PFSK-1 (cell line): Measurements from ENCODE around the gene WDR76.

ENCODE experiments used
- FOXP2 ChIP-seq: optimal IDR thresholded peaks from 2 replicates; pipeline ENCODE3; 2011; ENCODE audit warnings: borderline replicate concordance, control low read depth, inconsistent platforms; ENCODE audit not compliant: insufficient read depth; ENCODE audit errors: extremely low read length, extremely low read depth
- POLR2AphosphoS5 ChIP-seq: IDR thresholded peaks from 2 replicates; pipeline ENCODE4 v1.6.1; 2012; ENCODE audit warnings: low read depth, mild to moderate bottlenecking, control low read depth, low read length, moderate library complexity
- SIN3A ChIP-seq: IDR thresholded peaks from 2 replicates; pipeline ENCODE4 v1.6.1; 2012; ENCODE audit warnings: mild to moderate bottlenecking, low read length, moderate library complexity, borderline replicate concordance; ENCODE audit not compliant: insufficient read depth
- TAF1 ChIP-seq: IDR thresholded peaks from 2 replicates; pipeline ENCODE4 v1.6.1; 2012; ENCODE audit warnings: low read length, control low read depth, borderline replicate concordance; ENCODE audit not compliant: insufficient read depth
- TF ChIP-seq, protein P1 (sequence below), 2 experiments: IDR thresholded peaks; 2 replicates each; pipeline versions ENCODE4 v1.6.1 to v1.8.0; 2011 to 2012; ENCODE audit warnings: low read depth in 2 of 2, low read length in 2 of 2, control low read depth in 1 of 2, inconsistent platforms in 1 of 2, mild to moderate bottlenecking in 1 of 2, moderate library complexity in 1 of 2; ENCODE audit not compliant: insufficient read depth in 1 of 2

The WDR76 gene

GRCh38 chr15:43899928-43900327, 73.1 kb downstream of the WDR76 start:
- TF ChIP-seq TAF1 = no peak

DNA sequence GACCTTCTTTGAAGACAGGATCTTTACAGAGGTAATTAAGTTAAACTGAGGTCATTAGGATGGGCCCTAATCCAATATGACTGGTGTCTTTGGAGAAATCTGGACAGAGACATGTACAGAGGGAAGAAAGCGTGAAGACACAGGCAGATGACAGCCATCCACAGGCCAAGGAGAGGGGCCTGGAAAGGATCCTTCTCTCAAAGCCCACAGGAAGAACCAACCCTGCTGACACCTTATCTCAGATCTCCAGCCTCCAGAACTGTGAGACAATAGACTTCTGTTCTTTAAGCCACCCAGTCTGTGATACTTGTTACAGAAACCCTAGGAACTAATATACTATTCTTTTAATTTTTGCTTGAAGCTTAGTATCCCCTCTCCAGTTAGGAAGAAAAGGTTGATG, 74.2 kb downstream of the WDR76 start:
- TF ChIP-seq POLR2AphosphoS5 (no peak), TAF1 (no peak), SIN3A (no peak), FOXP2 (no peak)
- TF ChIP-seq, protein P1, sequence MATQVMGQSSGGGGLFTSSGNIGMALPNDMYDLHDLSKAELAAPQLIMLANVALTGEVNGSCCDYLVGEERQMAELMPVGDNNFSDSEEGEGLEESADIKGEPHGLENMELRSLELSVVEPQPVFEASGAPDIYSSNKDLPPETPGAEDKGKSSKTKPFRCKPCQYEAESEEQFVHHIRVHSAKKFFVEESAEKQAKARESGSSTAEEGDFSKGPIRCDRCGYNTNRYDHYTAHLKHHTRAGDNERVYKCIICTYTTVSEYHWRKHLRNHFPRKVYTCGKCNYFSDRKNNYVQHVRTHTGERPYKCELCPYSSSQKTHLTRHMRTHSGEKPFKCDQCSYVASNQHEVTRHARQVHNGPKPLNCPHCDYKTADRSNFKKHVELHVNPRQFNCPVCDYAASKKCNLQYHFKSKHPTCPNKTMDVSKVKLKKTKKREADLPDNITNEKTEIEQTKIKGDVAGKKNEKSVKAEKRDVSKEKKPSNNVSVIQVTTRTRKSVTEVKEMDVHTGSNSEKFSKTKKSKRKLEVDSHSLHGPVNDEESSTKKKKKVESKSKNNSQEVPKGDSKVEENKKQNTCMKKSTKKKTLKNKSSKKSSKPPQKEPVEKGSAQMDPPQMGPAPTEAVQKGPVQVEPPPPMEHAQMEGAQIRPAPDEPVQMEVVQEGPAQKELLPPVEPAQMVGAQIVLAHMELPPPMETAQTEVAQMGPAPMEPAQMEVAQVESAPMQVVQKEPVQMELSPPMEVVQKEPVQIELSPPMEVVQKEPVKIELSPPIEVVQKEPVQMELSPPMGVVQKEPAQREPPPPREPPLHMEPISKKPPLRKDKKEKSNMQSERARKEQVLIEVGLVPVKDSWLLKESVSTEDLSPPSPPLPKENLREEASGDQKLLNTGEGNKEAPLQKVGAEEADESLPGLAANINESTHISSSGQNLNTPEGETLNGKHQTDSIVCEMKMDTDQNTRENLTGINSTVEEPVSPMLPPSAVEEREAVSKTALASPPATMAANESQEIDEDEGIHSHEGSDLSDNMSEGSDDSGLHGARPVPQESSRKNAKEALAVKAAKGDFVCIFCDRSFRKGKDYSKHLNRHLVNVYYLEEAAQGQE (IDR thresholded peaks at IDR 0.05; ENCODE audit: insufficient read depth in 1 of 2, low read depth in 2 of 2, low read length in 2 of 2) = no peak

GRCh38 chr15:43901495-43901894, 74.7 kb downstream of the WDR76 start:
- TF ChIP-seq POLR2AphosphoS5 (no peak), SIN3A (no peak), TAF1 (no peak), FOXP2 (no peak)
- TF ChIP-seq, protein P1 (IDR thresholded peaks at IDR 0.05; ENCODE audit: insufficient read depth in 1 of 2, low read depth in 2 of 2, low read length in 2 of 2) = no peak

DNA sequence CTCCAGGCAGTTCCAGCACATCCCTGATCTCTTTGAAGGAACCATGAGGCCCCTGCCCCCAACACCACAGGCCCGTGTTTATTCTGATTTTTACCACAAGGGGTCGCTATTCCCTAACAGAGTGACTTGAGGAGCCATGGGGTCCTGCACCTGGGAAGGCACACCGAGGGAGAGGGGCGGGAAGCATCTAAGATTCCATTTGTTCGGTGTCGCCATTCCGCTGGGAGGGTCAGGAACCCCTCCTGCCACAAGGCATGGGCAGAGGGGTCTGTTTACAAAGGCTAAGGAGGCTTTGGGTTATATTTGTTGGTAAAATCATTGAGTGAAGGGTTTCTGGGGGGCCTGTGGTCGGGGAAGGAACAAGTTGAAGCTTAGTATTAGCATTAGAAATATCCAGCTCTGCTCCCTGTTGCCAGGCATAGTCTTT, 77.1 kb downstream of the WDR76 start:
- TF ChIP-seq, protein P1 (IDR thresholded peaks at IDR 0.05; ENCODE audit: insufficient read depth in 1 of 2, low read depth in 2 of 2, low read length in 2 of 2) = no peak
- TF ChIP-seq FOXP2 (no peak), TAF1 (no peak), POLR2AphosphoS5 (no peak), SIN3A (no peak)

- TF ChIP-seq SIN3A (no peak), FOXP2 (no peak), TAF1 (no peak), POLR2AphosphoS5 (no peak)
- TF ChIP-seq, protein P1 (IDR thresholded peaks at IDR 0.05; ENCODE audit: insufficient read depth in 1 of 2, low read depth in 2 of 2, low read length in 2 of 2) = no peak
These were observed 79.0 kb downstream of the WDR76 start for GRCh38 chr15:43905755-43906154.
